Transverse colon (tissue), 4 donors: Measurements from ENCODE around the gene PDZK1IP1. TPM values are rescaled to one million over a fixed set of nuclear protein-coding genes. Genes with fewer than 3 reads are reported as not detected.

ENCODE experiments used
- DNase-seq: peaks from one replicate; pipeline ENCODE4 v3.0.0-alpha.2; 2019
- H3K27ac ChIP-seq, 4 donors: fragments of 200-600 bp; sonication (generic); 2 replicates each; pipeline ENCODE4 v1.5.1; 2016 to 2018; ENCODE audit warnings: inconsistent platforms in 4 of 4
- H3K27me3 ChIP-seq: fragments of 200-600 bp; sonication (generic); 2 replicates; pipeline ENCODE4 v1.5.1; 2017; ENCODE audit warnings: inconsistent platforms
- H3K36me3 ChIP-seq, 4 donors: fragments of 200-600 bp; sonication (generic); 2 replicates each; pipeline ENCODE4 v1.5.1; 2017 to 2019; ENCODE audit warnings: inconsistent platforms in 4 of 4
- H3K4me1 ChIP-seq, 4 donors: fragments of 200-600 bp; sonication (generic); 2 replicates each; pipeline ENCODE4 v1.5.1; 2017 to 2020; ENCODE audit warnings: inconsistent platforms in 4 of 4
- H3K4me3 ChIP-seq, 4 donors: fragments of 200-600 bp; sonication (generic); 1 replicate in 1 of 4; 2 replicates in 3 of 4; pipeline versions ENCODE4 v1.5.1 to v1.6.1; 2017 to 2019; ENCODE audit warnings: inconsistent platforms in 4 of 4
- H3K9me3 ChIP-seq, 2 donors: fragments of 200-600 bp; sonication (generic); 2 replicates each; pipeline ENCODE4 v1.5.1; 2017 to 2019; ENCODE audit warnings: inconsistent platforms in 2 of 2
- CTCF ChIP-seq, 5 experiments: fragments of 200-600 bp in 3 of 5; fragments of 450-650 bp in 2 of 5; sonication (generic) in 3 of 5; IDR thresholded peaks; 1 replicate in 2 of 5; 2 replicates in 3 of 5; pipeline ENCODE4 v1.5.1; 2016 to 2017; ENCODE audit warnings: antibody characterized with exemption in 5 of 5, inconsistent platforms in 3 of 5, mild to moderate bottlenecking in 2 of 5, moderate library complexity in 1 of 5
- EP300 ChIP-seq: sonication (generic); formaldehyde crosslinking; IDR thresholded peaks from one replicate; pipeline ENCODE4 v1.6.1; 2017; ENCODE audit warnings: antibody characterized with exemption, low read depth
- POLR2A ChIP-seq: fragments of 450-650 bp; IDR thresholded peaks from one replicate; pipeline ENCODE4 v1.6.1; 2016; ENCODE audit warnings: antibody characterized with exemption, mild to moderate bottlenecking, moderate library complexity
- POLR2AphosphoS5 ChIP-seq, 3 donors: sonication (generic); formaldehyde crosslinking; IDR thresholded peaks; one replicate each; pipeline ENCODE4 v1.6.1; 2016; ENCODE audit warnings: antibody characterized with exemption in 3 of 3
- WGBS, 2 donors: methylation state at CpG; one replicate each; pipeline ENCODE4 v1.1.5; 2018; ENCODE audit warnings: low coverage in 1 of 2; 5-methylcytosine and 5-hydroxymethylcytosine counted together
- in situ Hi-C, 4 donors: fragments of 200-750 bp; cut with MboI; loops; one replicate each; pipeline versions ENCODE4 v1.15.0 to v1.15.1; 2017; ENCODE audit warnings: low sequenced_read_pairs in 3 of 4, low pct_ligation_motif_present in 1 of 4, low pct_unique_long_range_greater_than_20kb in 1 of 4
- intact Hi-C: fragments of 100-400 bp; cut with DNase I; formaldehyde crosslinking; loops from one replicate; pipeline ENCODE4 v1.15.1; 2023; ENCODE audit warnings: low total_unique reads
- total RNA-seq, 4 donors: library from RNA; depleted of rRNA; stranded (reverse); fragments of >200 nt; gene quantifications; one replicate each; pipeline ENCODE4 v1.1.0, GENCODE V29; 2016

PDZK1IP1 gene
- total RNA-seq, result 100 to 1,000 TPM in 2 of 4 donors, 10 to 100 TPM in 2; 16.5 to 228 (median 148) TPM

DNA sequence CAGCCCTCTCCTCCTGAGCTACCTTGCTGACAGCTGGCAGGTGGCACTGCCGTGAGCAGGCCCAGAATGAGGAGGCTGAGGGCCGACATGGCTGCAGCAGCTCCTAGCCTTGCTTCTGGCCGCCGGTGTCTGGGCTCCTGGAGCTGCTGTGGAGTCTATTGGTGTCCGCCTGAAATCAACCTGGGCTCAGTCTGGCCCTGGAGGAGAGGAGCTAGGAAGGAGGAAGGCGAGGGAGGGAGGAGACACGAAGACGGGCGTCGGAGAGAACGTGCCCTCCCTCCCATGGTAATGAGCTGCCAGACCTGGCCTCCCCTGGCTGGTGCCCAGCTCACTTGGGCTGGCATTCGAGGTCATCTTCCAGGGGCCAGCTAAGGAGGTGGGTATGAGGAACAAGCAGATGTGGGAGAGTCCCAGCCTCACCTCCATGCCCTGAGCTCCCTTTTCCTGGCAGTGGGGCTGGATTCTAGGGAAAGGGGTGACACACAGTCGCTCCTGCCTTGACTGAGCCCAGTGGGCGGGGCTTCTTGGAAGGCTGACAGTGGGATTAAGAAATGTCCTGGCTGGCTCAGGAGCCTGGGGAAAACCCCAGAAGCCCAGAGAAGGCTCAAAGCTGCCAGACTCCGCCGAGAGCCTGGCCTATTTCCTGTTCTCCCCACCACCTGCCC, at the start of gene PDZK1IP1:
TSS of gene PDZK1IP1 (minus strand) at position 193 of the 665 bp plus-strand sequence. CDS start at position 89, 104 bp downstream.
- Histone ChIP-seq H3K27me3 (no peaks in the 10 kb centered on the region), H3K9me3 (no peaks in the 10 kb centered on the region), H3K36me3 (no peaks in the 10 kb centered on the region), H3K4me1 (peaks cover 7 to 46% (median 42%) of the 10 kb centered on the region in 4 donors), H3K4me3 (peak within 1 kb of the TSS in 3 of 4 donors; percentile 2 to 32 (median 8)), H3K27ac (peak within 1 kb of the TSS; percentile 71 to 86 (median 81))
- in situ Hi-C loops, result loop anchor here (10.0 to 25.0 kb wide), 3 partner anchors 75 to 522 kb away; partner anchors contain the start of gene FOXE3 (in 2 of the 4)
- intact Hi-C loops, result no loop called here
- TF ChIP-seq POLR2AphosphoS5 (IDR thresholded peaks at IDR 0.05) (peak in 2 of 3 donors; percentile 39 to 72), CTCF (IDR thresholded peaks at IDR 0.05) (no peak), POLR2A (peak; percentile 39), EP300 (no peak)
- 40% methylated on average over 14 of the region's 16 CpGs; no CpG with 5 or more reads in 1 of the 2 donors for WGBS, 2 donors
- peak; percentile 90 for DNase-seq

GRCh38 chr1:47238935-47239592, 49.2 kb upstream of the PDZK1IP1 start:
- no peak overlapping the region for H3K4me3 ChIP-seq
- peaks cover 55% of the 10 kb centered on the region for H3K27me3 ChIP-seq
- no peak overlapping the region for H3K27ac ChIP-seq
- TF ChIP-seq POLR2AphosphoS5 (IDR thresholded peaks at IDR 0.05) (no peak), EP300 (no peak), CTCF (IDR thresholded peaks at IDR 0.05) (no peak), POLR2A (no peak)
- 56 to 69% methylated on average over 3 to 5 of the region's 5 CpGs for WGBS, 2 donors
- no peak for DNase-seq
- H3K4me1 ChIP-seq, result no peaks in the 10 kb centered on the region
- no peaks in the 10 kb centered on the region for H3K9me3 ChIP-seq
- no peaks in the 10 kb centered on the region for H3K36me3 ChIP-seq
- in situ Hi-C loops (no loop called here), intact Hi-C loops (no loop called here)

- intact Hi-C loops, result no loop called here
Observed at GRCh38 chr1:47235806-47236205, 46.0 kb upstream of the PDZK1IP1 start.

More at GRCh38 chr1:47235806-47236205, 46.0 kb upstream of the PDZK1IP1 start:
- 65 to 69% methylated on average over 3 to 4 of the region's 4 CpGs for WGBS, 2 donors
- in situ Hi-C loops, result no loop called here
- Histone ChIP-seq H3K4me3 (no peak overlapping the region), H3K27me3 (peaks cover 72% of the 10 kb centered on the region), H3K4me1 (peaks cover 7 to 16% (median 13%) of the 10 kb centered on the region in 4 donors), H3K36me3 (no peaks in the 10 kb centered on the region), H3K27ac (no peak overlapping the region), H3K9me3 (no peaks in the 10 kb centered on the region)
- no peak for TF ChIP-seq POLR2AphosphoS5 (IDR thresholded peaks at IDR 0.05)
- TF ChIP-seq CTCF (IDR thresholded peaks at IDR 0.05), result no peak
- no peak for TF ChIP-seq POLR2A
- TF ChIP-seq EP300, result no peak
- no peak for DNase-seq
